GM12878 (cell line): Measurements from ENCODE around the gene ZNF669. TPM values are rescaled to one million over a fixed set of nuclear protein-coding genes. Genes with fewer than 3 reads are reported as not detected.

Experiments
- ASH2L ChIP-seq: fragments of 300-600, 200-600 bp; sonication (generic); IDR thresholded peaks from 2 replicates; pipeline ENCODE4 v1.6.1; 2017; ENCODE audit warnings: low read depth, mild to moderate bottlenecking, borderline replicate concordance
- FOXK2 ChIP-seq: fragments of 450-650 bp; IDR thresholded peaks from 2 replicates; pipeline ENCODE4 v1.6.1; 2017; ENCODE audit warnings: mild to moderate bottlenecking, moderate library complexity
- IKZF2 ChIP-seq, 2 experiments: fragments of 450-650 bp; IDR thresholded peaks; 2 replicates each; pipeline ENCODE4 v1.6.1; 2017; ENCODE audit warnings: mild to moderate bottlenecking in 2 of 2, moderate library complexity in 2 of 2
- KLF5 ChIP-seq: fragments of 450-650 bp; IDR thresholded peaks from 2 replicates; pipeline ENCODE4 v1.6.1; 2014; ENCODE audit warnings: mild to moderate bottlenecking; ENCODE audit not compliant: partially characterized antibody
- MAX ChIP-seq: IDR thresholded peaks from 2 replicates; pipeline ENCODE4 v1.6.1; 2012; ENCODE audit warnings: low read depth, low read length, improper control_type of control experiment
- MLLT1 ChIP-seq: fragments of 450-650 bp; IDR thresholded peaks from 2 replicates; pipeline ENCODE4 v1.6.1; 2016; ENCODE audit warnings: mild to moderate bottlenecking
- MXI1 ChIP-seq: fragments of 150-350 bp; IDR thresholded peaks from 2 replicates; pipeline ENCODE4 v1.6.1; 2011; ENCODE audit warnings: low read depth, mild to moderate bottlenecking, inconsistent platforms, low read length, improper control_type of control experiment
- MYC ChIP-seq: IDR thresholded peaks from 2 replicates; pipeline ENCODE4 v1.6.1; 2011; ENCODE audit warnings: mild to moderate bottlenecking, low read length, moderate library complexity, inconsistent platforms; ENCODE audit not compliant: insufficient read depth, insufficient replicate concordance, insufficient read length, severe bottlenecking
- NFXL1 ChIP-seq: fragments of 450-650 bp; IDR thresholded peaks from 2 replicates; pipeline ENCODE4 v1.6.1; 2017; ENCODE audit warnings: antibody characterized with exemption, mild to moderate bottlenecking, borderline replicate concordance
- NFYA ChIP-seq: IDR thresholded peaks from 2 replicates; pipeline ENCODE4 v1.6.1; 2011; ENCODE audit warnings: low read depth, mild to moderate bottlenecking, low read length, improper control_type of control experiment, borderline replicate concordance
- NFYB ChIP-seq: IDR thresholded peaks from 2 replicates; pipeline ENCODE4 v1.6.1; 2011; ENCODE audit warnings: low read depth, mild to moderate bottlenecking, low read length, improper control_type of control experiment, moderate library complexity; ENCODE audit not compliant: insufficient read depth
- RAD51 ChIP-seq: fragments of 450-650 bp; IDR thresholded peaks from 2 replicates; pipeline ENCODE4 v1.6.1; 2016; ENCODE audit warnings: moderate library complexity, mild to moderate bottlenecking, inconsistent platforms
- SIX5 ChIP-seq: IDR thresholded peaks from 2 replicates; pipeline ENCODE4 v1.6.1; 2011; ENCODE audit warnings: mild to moderate bottlenecking, low read depth, low read length, moderate library complexity; ENCODE audit not compliant: severe bottlenecking
- SREBF2 ChIP-seq: IDR thresholded peaks from 2 replicates; pipeline ENCODE4 v1.6.1; 2012; ENCODE audit warnings: mild to moderate bottlenecking, low read length
- STAT1 ChIP-seq: fragments of 450-650 bp; conservative IDR thresholded peaks from 2 replicates; pipeline ENCODE4 v1.6.1; 2014; ENCODE audit warnings: antibody characterized with exemption, mild to moderate bottlenecking
- TAF1 ChIP-seq: IDR thresholded peaks from 2 replicates; pipeline ENCODE4 v1.6.1; 2011; ENCODE audit warnings: mild to moderate bottlenecking, low read depth, low read length, borderline replicate concordance
- ZNF217 ChIP-seq: fragments of 450-650 bp; IDR thresholded peaks from 2 replicates; pipeline ENCODE4 v1.6.1; 2017; ENCODE audit warnings: antibody characterized with exemption, mild to moderate bottlenecking
- ZNF592 ChIP-seq: fragments of 450-650 bp; IDR thresholded peaks from 2 replicates; pipeline ENCODE4 v1.6.1; 2017; ENCODE audit warnings: mild to moderate bottlenecking, moderate library complexity
- ZNF687 ChIP-seq: fragments of 450-650 bp; IDR thresholded peaks from 2 replicates; pipeline ENCODE4 v1.6.1; 2017; ENCODE audit warnings: mild to moderate bottlenecking, moderate library complexity
- ZZZ3 ChIP-seq: IDR thresholded peaks from 2 replicates; pipeline ENCODE4 v1.6.1; 2011; ENCODE audit warnings: low read depth; ENCODE audit not compliant: control insufficient read depth, insufficient read length
- polyA plus RNA-seq, 11 experiments: library from polyadenylated mRNA; depleted of rRNA in 4 of 11; unstranded in 6 of 11; stranded (reverse) in 5 of 11; fragments of >200 nt; fragmentation: Nextera tagmentation in 4 of 11; fragmentation: Illumina TruSeq in 1 of 11; extraction: Ambion mirVana in 4 of 11; extraction: Trizol in 1 of 11; gene quantifications; 1 replicate in 1 of 11; 2 replicates in 10 of 11; pipeline versions ENCODE4 v1.2.1 to v1.2.3, GENCODE V29; 2011 to 2016; ENCODE audit warnings: inconsistent platforms in 2 of 11, missing spikeins in 2 of 11, low read depth in 1 of 11
- total RNA-seq, 4 experiments: library from RNA; depleted of rRNA in 3 of 4; stranded (reverse); fragments of >200 nt in 3 of 4; fragmentation: Illumina TruSeq in 1 of 4; extraction: Trizol in 1 of 4; gene quantifications; 2 replicates each; pipeline versions ENCODE4 v1.2.1 to v1.2.3, GENCODE V29; 2013 to 2021

Gene ZNF669
- total and polyA plus RNA-seq, 10 of the 15 experiments (the other 5 are each of a cell fraction or from before 2014, with no cell fraction given), result 4.8 to 11.1 (median 5.8) TPM

GRCh38 chr1:247078258-247079140 is 25.7 kb downstream of the ZNF669 start, which contains the start of gene ZNF670 (continued):
- TF ChIP-seq MAX (no peak), STAT1 (no peak), MXI1 (no peak), ZNF687 (no peak), TAF1 (0 out of 2 replicates have a peak, but pooled peaks have one; percentile 30), SREBF2 (no peak), RAD51 (no peak), MYC (no peak), NFXL1 (no peak), NFYB (peak; percentile 63; the same call in 1 of the 2 replicates), FOXK2 (no peak), MLLT1 (no peak), ZNF217 (peak; percentile 76), KLF5 (no peak), ZZZ3 (no peak), IKZF2 (IDR thresholded peaks at IDR 0.05) (peak; percentile 72 to 75), NFYA (no peak), SIX5 (no peak), ZNF592 (no peak), ASH2L (no peak)
